HFF-Myc (cell line): ENCODE data around the gene GSDME.

ENCODE experiments used
- DNase-seq: peaks from one replicate; pipeline ENCODE4 v3.0.0-alpha.2; 2011; ENCODE audit warnings: low read depth; ENCODE audit errors: extremely low read depth
- H3K4me3 ChIP-seq: replicated peaks from 2 replicates; pipeline ENCODE4 v1.5.1; 2011; ENCODE audit warnings: low read depth, mild to moderate bottlenecking, control low read depth, low read length
- TF ChIP-seq, protein P1 (sequence below): IDR thresholded peaks from 2 replicates; pipeline ENCODE4 v1.5.1; 2012; ENCODE audit warnings: mild to moderate bottlenecking, low read depth, low read length, control low read depth; ENCODE audit errors: missing control alignments

GSDME gene

DNA sequence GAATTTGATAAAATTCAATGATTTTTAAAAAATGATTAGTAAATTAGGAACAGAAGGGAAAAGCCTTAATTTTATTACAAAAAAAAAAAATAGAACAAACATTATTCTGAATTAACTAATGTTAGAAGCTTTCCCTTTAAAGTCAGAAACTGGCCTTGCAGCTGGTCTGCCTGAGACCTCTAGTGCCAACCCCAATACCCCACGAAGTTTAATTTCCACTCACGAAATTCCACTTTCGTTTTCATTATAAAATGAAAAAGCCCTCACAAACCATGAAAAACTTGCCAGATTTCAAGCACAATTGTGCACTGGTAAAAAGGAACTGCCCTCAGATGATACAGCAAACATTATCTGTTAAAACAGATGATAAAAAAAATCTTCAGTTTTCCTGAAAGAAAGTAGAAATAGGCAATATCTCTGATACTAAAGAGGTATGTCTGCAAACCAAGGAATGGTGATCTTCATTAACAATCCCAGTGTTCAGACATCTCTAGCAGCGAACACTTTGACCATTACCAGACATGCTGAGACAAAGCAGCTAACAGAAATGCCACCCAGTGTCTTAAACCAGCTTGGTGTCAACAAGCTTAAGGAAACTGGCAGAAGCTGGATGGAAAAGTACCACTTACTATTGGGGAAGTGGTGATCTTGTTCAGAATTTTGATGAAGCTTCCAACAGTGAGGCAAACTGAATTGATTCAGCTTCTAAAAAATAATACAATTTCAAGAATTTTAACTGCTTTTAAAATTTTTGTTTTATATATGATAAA lies 103.8 kb downstream of the GSDME start:
- DNase-seq = no peak
- no peak overlapping the region for H3K4me3 ChIP-seq
- TF ChIP-seq, protein P1, sequence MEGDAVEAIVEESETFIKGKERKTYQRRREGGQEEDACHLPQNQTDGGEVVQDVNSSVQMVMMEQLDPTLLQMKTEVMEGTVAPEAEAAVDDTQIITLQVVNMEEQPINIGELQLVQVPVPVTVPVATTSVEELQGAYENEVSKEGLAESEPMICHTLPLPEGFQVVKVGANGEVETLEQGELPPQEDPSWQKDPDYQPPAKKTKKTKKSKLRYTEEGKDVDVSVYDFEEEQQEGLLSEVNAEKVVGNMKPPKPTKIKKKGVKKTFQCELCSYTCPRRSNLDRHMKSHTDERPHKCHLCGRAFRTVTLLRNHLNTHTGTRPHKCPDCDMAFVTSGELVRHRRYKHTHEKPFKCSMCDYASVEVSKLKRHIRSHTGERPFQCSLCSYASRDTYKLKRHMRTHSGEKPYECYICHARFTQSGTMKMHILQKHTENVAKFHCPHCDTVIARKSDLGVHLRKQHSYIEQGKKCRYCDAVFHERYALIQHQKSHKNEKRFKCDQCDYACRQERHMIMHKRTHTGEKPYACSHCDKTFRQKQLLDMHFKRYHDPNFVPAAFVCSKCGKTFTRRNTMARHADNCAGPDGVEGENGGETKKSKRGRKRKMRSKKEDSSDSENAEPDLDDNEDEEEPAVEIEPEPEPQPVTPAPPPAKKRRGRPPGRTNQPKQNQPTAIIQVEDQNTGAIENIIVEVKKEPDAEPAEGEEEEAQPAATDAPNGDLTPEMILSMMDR = no peak

DNA sequence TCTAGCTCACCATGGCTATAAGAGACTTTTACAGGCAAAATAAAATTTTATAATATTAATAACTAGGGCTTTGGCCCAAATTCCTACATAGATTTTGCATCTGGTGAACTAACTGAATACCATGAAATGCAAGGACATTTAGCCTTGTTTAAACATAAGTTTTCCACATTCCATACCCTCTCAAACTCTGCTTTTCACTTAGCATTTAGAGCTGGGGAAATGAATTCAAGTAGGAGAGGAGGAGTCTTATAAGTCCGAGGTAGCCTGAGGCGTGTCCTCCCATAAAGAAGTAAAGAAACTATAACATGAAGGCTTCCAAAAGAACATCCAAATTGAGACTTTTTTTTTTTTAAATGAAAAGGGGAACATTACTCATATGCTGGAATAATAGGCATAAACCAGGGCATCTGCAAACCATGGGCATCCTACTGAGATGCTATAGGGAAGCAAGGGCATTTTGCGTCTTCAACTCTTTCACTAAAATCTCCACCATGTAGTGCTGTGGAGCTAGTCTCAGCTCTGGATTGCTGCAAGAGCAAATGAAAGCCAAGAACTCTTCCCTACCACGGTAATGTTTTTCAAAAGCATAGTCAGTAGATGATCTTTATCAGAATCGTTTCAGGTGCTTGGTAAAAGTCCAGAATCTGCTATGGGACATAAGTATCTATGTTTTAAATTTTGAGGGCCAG lies 104.9 kb downstream of the GSDME start:
- TF ChIP-seq, protein P1 = no peak
- no peak for DNase-seq
- H3K4me3 ChIP-seq = no peak overlapping the region
